HepG2 (cell line): Measurements from ENCODE around the gene MFAP1. TPM values are rescaled to one million over a fixed set of nuclear protein-coding genes. Genes with fewer than 3 reads are reported as not detected.
"Not testable (repeated sequence)": the region's sequence is repeated elsewhere in the genome, so short reads cannot be mapped to it uniquely, and the experiment has no call there.

Experiments
- ATAC-seq: fragments of 200-7000 bp; cut with Tn5 transposase; 3 replicates; pipeline ENCODE4 v1.9.1; 2020; ENCODE audit warnings: mild to moderate bottlenecking, moderate library complexity
- BruUV-seq: library from RNA; stranded (reverse); fragments of 400-500 nt; replicated peaks from 2 replicates; lab custom pipeline; 2021; lab: Mats Ljungman, UMichigan
- CTCF ChIA-PET: fragments of 300-600 bp; formaldehyde crosslinking; extraction: SDS; loops from one replicate; lab custom pipeline; 2021; ENCODE audit warnings: low total read pairs, inconsistent platforms, low intra/inter-chr PET ratio; lab: Yijun Ruan, JAX
- POLR2A ChIA-PET: fragments of 350-600 bp; sonication (Branson Sonifier 250); formaldehyde crosslinking; loops from one replicate; lab custom pipeline; 2020; ENCODE audit warnings: antibody characterized with exemption, inconsistent platforms; lab: Yijun Ruan, JAX
- DNase-seq: peaks from one replicate; pipeline ENCODE4 v3.0.0-alpha.2; 2015; ENCODE audit warnings: low spot score
- FAIRE-seq: peaks from 3 replicates; lab custom pipeline; 2011; peaks lifted over from hg19 to GRCh38; lab: Jason Lieb, UNC
- H2AFZ ChIP-seq: one replicate; pipeline ENCODE4 v1.6.1; 2011; ENCODE audit warnings: low read length, inconsistent platforms
- H3K27ac ChIP-seq: fragments of 300-600 bp; 3 replicates; pipeline ENCODE4 v1.8.0; 2011; ENCODE audit warnings: mixed run types, mild to moderate bottlenecking, mixed read lengths, low read length, inconsistent platforms; ENCODE audit not compliant: insufficient read depth; ENCODE audit errors: extremely low read length
- H3K27me3 ChIP-seq, 2 experiments: fragments of 200-600 bp in 1 of 2; 2 replicates in 1 of 2; 3 replicates in 1 of 2; pipeline versions ENCODE4 v1.6.0 to v1.8.0; 2011; ENCODE audit warnings: low read length in 2 of 2, mild to moderate bottlenecking in 2 of 2, moderate library complexity in 2 of 2, inconsistent platforms in 1 of 2; ENCODE audit not compliant: insufficient read depth in 2 of 2, control insufficient read depth in 1 of 2
- H3K36me3 ChIP-seq, 2 experiments: fragments of 200-600 bp in 1 of 2; replicated peaks in 1 of 2; 2 replicates in 1 of 2; 3 replicates in 1 of 2; pipeline versions ENCODE4 v1.5.1 to v1.8.0; 2011; ENCODE audit warnings: low read length in 2 of 2, inconsistent platforms in 1 of 2; ENCODE audit not compliant: insufficient read depth in 2 of 2, control insufficient read depth in 1 of 2
- H3K4me1 ChIP-seq: 2 replicates; pipeline ENCODE4 v1.5.1; 2012; ENCODE audit warnings: low read length, inconsistent platforms; ENCODE audit not compliant: insufficient read depth
- H3K4me2 ChIP-seq: 2 replicates; pipeline ENCODE4 v1.6.0; 2011; ENCODE audit warnings: low read depth, low read length, inconsistent platforms
- H3K4me3 ChIP-seq, 3 experiments: fragments of 200-600 bp in 1 of 3; sonication (generic), shearing (Covaris generic) in 1 of 3; replicated peaks in 1 of 3; 2 replicates each; pipeline ENCODE4 v1.5.1; 2011 to 2016; ENCODE audit warnings: low read length in 3 of 3, inconsistent platforms in 2 of 3, low read depth in 2 of 3, mild to moderate bottlenecking in 2 of 3, control low read depth in 1 of 3, mixed read lengths in 1 of 3; ENCODE audit not compliant: insufficient read depth in 1 of 3
- H3K79me2 ChIP-seq: one replicate; pipeline ENCODE4 v1.6.1; 2011; ENCODE audit warnings: low read length, inconsistent platforms; ENCODE audit not compliant: insufficient read depth
- H3K9ac ChIP-seq: 2 replicates; pipeline ENCODE4 v1.6.0; 2011; ENCODE audit warnings: mild to moderate bottlenecking, low read depth, low read length, inconsistent platforms; ENCODE audit not compliant: insufficient read depth
- H3K9me3 ChIP-seq: 2 replicates; pipeline ENCODE4 v1.5.1; 2012; ENCODE audit warnings: mild to moderate bottlenecking, low read length
- H4K20me1 ChIP-seq: 2 replicates; pipeline ENCODE4 v1.6.0; 2011; ENCODE audit warnings: inconsistent platforms, mild to moderate bottlenecking, low read length, moderate library complexity; ENCODE audit not compliant: insufficient read depth
- MTF2 ChIP-seq: sonication (generic); formaldehyde crosslinking; IDR thresholded peaks from 2 replicates; pipeline ENCODE4 v1.5.0; 2020; ENCODE audit warnings: missing genetic modification reagents, borderline replicate concordance
- NRL ChIP-seq: sonication (generic); formaldehyde crosslinking; IDR thresholded peaks from 2 replicates; pipeline ENCODE4 v1.5.0; 2020; ENCODE audit warnings: missing genetic modification reagents, mild to moderate bottlenecking, moderate library complexity, borderline replicate concordance
- TARDBP ChIP-seq: sonication (generic); formaldehyde crosslinking; IDR thresholded peaks from 2 replicates; pipeline ENCODE4 v1.8.0; 2022; ENCODE audit warnings: mild to moderate bottlenecking, missing genetic modification reagents
- ZFP90 ChIP-seq: sonication (generic); formaldehyde crosslinking; IDR thresholded peaks from 2 replicates; pipeline ENCODE4 v1.8.0; 2022; ENCODE audit warnings: missing genetic modification reagents, mild to moderate bottlenecking, inconsistent platforms, borderline replicate concordance
- ZNF782 ChIP-seq: sonication (generic); formaldehyde crosslinking; IDR thresholded peaks from 2 replicates; pipeline ENCODE4 v1.4.0; 2020; ENCODE audit warnings: missing genetic modification reagents, mild to moderate bottlenecking, borderline replicate concordance
- ZNF816 ChIP-seq: sonication (generic); formaldehyde crosslinking; IDR thresholded peaks from 2 replicates; pipeline ENCODE4 v1.8.0; 2022; ENCODE audit warnings: missing genetic modification reagents, mild to moderate bottlenecking, borderline replicate concordance
- WGBS: methylation state at CpG from one replicate; pipeline ENCODE4 v1.1.6; 2017; ENCODE audit warnings: low lambda C conversion rate; 5-methylcytosine and 5-hydroxymethylcytosine counted together
- in situ Hi-C: cut with HindIII; loops from 2 replicates; pipeline ENCODE4 v1.10.0; 2017; ENCODE audit warnings: low pct_unique_long_range_greater_than_20kb; ENCODE audit not compliant: extremely low pct_ligation_motif_present
- intact Hi-C: fragments of 100-400 bp; cut with micrococcal nuclease; formaldehyde crosslinking; loops from one replicate; pipeline ENCODE4 v1.10.0; 2022; ENCODE audit not compliant: unreplicated experiment
- polyA plus RNA-seq, 8 experiments: library from polyadenylated mRNA; depleted of rRNA in 3 of 8; stranded (reverse) in 7 of 8; unstranded in 1 of 8; fragments of >200 nt; fragmentation: Illumina TruSeq in 4 of 8; extraction: Trizol in 4 of 8; gene quantifications; 2 replicates each; pipeline versions ENCODE4 v1.2.1 to v1.2.3, GENCODE V29; 2011 to 2016; ENCODE audit warnings: low read depth in 4 of 8, missing spikeins in 1 of 8, mixed read lengths in 1 of 8; ENCODE audit not compliant: insufficient read depth in 1 of 8
- total RNA-seq, 5 experiments: library from RNA; depleted of rRNA; stranded (reverse); fragments of >200 nt; fragmentation: Illumina TruSeq; extraction: Trizol; gene quantifications; 2 replicates each; pipeline ENCODE4 v1.2.3, GENCODE V29; 2016; ENCODE audit warnings: low read depth in 1 of 5
- TF ChIP-seq, protein P1 (sequence below): sonication (generic); formaldehyde crosslinking; IDR thresholded peaks from 2 replicates; pipeline ENCODE4 v1.4.0; 2020; ENCODE audit warnings: missing genetic modification reagents
- TF ChIP-seq, protein P2 (sequence below): fragments of 450-650 bp; IDR thresholded peaks from 2 replicates; pipeline ENCODE4 v1.6.1; 2017; ENCODE audit warnings: mild to moderate bottlenecking

Gene MFAP1
- total and polyA plus RNA-seq, 2 of the 13 experiments (the other 11 are each of a cell fraction or from before 2014, with no cell fraction given): 11.8 to 39.5 TPM

DNA sequence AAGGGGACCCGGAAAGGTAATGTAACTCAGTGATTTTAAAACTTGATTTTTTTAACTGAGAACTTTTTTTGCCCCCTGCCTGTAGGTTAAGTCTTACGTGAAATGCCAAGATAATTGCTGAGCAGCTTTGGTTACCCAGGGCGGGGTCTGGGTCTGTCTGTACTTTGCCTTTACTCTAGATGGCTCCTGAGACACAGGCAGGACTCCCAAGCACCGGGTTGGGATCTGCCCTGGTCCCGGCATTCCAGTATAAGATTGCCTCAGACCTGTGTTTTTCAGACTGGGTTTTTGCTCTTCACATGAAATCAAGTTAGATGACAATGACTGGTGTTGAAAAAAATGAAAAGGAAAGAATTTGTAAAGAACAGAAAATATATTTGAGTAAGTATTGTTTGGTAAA is 42.6 kb upstream of the MFAP1 start:
- H3K27ac ChIP-seq: no peak overlapping the region
- no peak for TF ChIP-seq TARDBP (CRISPR knock-in tag)
- TF ChIP-seq, all 625 proteins: peak for 0
- WGBS: 72% methylated on average over 5 of the region's 5 CpGs
- no peak overlapping the region for H3K9ac ChIP-seq
- BruUV-seq: no TSS peak
- H3K79me2 ChIP-seq: no peaks in the 10 kb centered on the region
- ChIA-PET CTCF (no interaction called here), POLR2A (no interaction called here)
- no peak overlapping the region for H3K4me3 ChIP-seq
- no peaks in the 10 kb centered on the region for H3K36me3 ChIP-seq
- DNase-seq (no peak), FAIRE-seq (no peak), ATAC-seq (no peak)
- no peaks in the 10 kb centered on the region for H4K20me1 ChIP-seq
- no peaks in the 10 kb centered on the region for H3K9me3 ChIP-seq
- H3K27me3 ChIP-seq: no peaks in the 10 kb centered on the region
- intact Hi-C loops (no loop called here), in situ Hi-C loops (no loop called here)
- H3K4me1 ChIP-seq: no peaks in the 10 kb centered on the region
- H2AFZ ChIP-seq: no peak overlapping the region
- no peak overlapping the region for H3K4me2 ChIP-seq

DNA sequence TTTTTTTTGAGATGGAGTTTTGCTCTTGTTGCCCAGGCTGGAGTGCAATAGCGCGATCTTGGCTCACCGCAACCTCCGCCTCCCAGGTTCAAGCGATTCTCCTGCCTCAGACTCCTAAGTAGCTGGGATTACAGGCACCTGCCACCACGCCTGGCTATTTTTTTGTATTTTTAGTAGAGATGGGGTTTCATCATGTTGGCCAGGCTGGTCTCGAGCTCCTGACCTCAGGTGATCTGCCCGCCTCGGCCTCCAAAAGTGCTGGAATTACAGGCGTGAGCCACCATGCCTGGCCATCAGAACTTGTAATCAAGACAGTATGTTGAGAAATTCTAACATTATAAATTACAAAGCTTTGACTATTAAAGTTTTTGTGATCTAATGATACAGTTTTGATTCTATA is 42.1 kb upstream of the MFAP1 start:
- H3K4me1 ChIP-seq, ATAC-seq, H3K4me3 ChIP-seq, CTCF ChIA-PET, DNase-seq, H2AFZ ChIP-seq, BruUV-seq, H3K27me3 ChIP-seq, H4K20me1 ChIP-seq, POLR2A ChIA-PET, H3K36me3 ChIP-seq, FAIRE-seq, H3K4me2 ChIP-seq, H3K9me3 ChIP-seq, in situ Hi-C loops, H3K27ac ChIP-seq, H3K9ac ChIP-seq, H3K79me2 ChIP-seq, intact Hi-C loops: not testable (repeated sequence)
- WGBS: 83% methylated on average over 10 of the region's 10 CpGs

DNA sequence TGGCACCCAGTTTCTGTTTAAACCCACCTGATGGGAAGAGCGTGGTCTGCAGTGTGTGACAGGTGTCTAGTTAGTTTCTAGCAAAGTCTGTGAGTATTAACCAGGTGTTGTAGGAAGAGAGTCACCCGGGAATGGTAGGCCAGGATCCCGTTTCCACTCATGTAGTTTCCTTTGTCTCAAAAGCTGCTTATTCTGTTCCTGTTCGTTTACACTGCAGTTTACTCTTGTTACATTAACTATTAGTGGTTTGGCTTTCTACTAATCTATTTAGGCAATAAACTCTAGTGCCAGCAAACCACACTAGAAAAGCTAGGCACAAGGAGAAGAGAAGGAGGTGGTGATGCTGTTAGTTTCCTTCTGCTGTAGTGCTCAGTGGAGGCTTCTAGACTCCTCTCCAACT is 35.1 kb upstream of the MFAP1 start:
- H3K36me3 ChIP-seq: no peaks in the 10 kb centered on the region
- TF ChIP-seq, protein P1, sequence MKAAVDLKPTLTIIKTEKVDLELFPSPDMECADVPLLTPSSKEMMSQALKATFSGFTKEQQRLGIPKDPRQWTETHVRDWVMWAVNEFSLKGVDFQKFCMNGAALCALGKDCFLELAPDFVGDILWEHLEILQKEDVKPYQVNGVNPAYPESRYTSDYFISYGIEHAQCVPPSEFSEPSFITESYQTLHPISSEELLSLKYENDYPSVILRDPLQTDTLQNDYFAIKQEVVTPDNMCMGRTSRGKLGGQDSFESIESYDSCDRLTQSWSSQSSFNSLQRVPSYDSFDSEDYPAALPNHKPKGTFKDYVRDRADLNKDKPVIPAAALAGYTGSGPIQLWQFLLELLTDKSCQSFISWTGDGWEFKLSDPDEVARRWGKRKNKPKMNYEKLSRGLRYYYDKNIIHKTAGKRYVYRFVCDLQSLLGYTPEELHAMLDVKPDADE (CRISPR knock-in tag): no peak
- TF ChIP-seq, protein P2, sequence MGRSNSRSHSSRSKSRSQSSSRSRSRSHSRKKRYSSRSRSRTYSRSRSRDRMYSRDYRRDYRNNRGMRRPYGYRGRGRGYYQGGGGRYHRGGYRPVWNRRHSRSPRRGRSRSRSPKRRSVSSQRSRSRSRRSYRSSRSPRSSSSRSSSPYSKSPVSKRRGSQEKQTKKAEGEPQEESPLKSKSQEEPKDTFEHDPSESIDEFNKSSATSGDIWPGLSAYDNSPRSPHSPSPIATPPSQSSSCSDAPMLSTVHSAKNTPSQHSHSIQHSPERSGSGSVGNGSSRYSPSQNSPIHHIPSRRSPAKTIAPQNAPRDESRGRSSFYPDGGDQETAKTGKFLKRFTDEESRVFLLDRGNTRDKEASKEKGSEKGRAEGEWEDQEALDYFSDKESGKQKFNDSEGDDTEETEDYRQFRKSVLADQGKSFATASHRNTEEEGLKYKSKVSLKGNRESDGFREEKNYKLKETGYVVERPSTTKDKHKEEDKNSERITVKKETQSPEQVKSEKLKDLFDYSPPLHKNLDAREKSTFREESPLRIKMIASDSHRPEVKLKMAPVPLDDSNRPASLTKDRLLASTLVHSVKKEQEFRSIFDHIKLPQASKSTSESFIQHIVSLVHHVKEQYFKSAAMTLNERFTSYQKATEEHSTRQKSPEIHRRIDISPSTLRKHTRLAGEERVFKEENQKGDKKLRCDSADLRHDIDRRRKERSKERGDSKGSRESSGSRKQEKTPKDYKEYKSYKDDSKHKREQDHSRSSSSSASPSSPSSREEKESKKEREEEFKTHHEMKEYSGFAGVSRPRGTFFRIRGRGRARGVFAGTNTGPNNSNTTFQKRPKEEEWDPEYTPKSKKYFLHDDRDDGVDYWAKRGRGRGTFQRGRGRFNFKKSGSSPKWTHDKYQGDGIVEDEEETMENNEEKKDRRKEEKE: no peak
- no peak for TF ChIP-seq ZNF782 (CRISPR knock-in tag)
- TF ChIP-seq MTF2 (CRISPR knock-in tag): no peak
- TF ChIP-seq ZFP90 (CRISPR knock-in tag): no peak
- no peak for TF ChIP-seq NRL
- TF ChIP-seq ZNF816 (CRISPR knock-in tag): no peak

More for the DNA sequence above, 35.1 kb upstream of the MFAP1 start:
- Histone ChIP-seq H3K27me3 (no peaks in the 10 kb centered on the region), H3K79me2 (no peaks in the 10 kb centered on the region), H4K20me1 (no peaks in the 10 kb centered on the region), H3K27ac (no peak overlapping the region), H2AFZ (no peak overlapping the region), H3K4me2 (no peak overlapping the region), H3K9ac (no peak overlapping the region), H3K4me3 (no peak overlapping the region), H3K9me3 (no peaks in the 10 kb centered on the region), H3K4me1 (no peaks in the 10 kb centered on the region)
- WGBS: 56% methylated on average over 4 of the region's 4 CpGs
- DNase-seq (no peak), ATAC-seq (no peak), FAIRE-seq (no peak)
- intact Hi-C loops (no loop called here), in situ Hi-C loops (no loop called here)
- BruUV-seq: no TSS peak
- ChIA-PET CTCF (no interaction called here), POLR2A (no interaction called here)
